ENCODE data around the gene ATF1. TPM values are rescaled to one million over a fixed set of nuclear protein-coding genes. Genes with fewer than 3 reads are reported as not detected.
"Not testable (repeated sequence)": the region's sequence is repeated elsewhere in the genome, so short reads cannot be mapped to it uniquely, and the experiment has no call there.

ATF1 gene
- total and polyA plus RNA-seq, 3 experiments from 2014 or later: 36.8 to 54.0 (median 50.8) TPM

GRCh38 chr12:50839042-50839441 is 75.1 kb downstream of the ATF1 start:
- no peaks in the 10 kb centered on the region for H3K27me3 ChIP-seq (ENCODE audit: insufficient read depth, low read length, poor library complexity, severe bottlenecking)
- no peaks in the 10 kb centered on the region for H3K36me3 ChIP-seq (ENCODE audit: insufficient read depth, low read length)
- H3K4me1 ChIP-seq (ENCODE audit: insufficient read depth, low read length): no peaks in the 10 kb centered on the region
- no peak overlapping the region for H3K4me3 ChIP-seq (ENCODE audit: low read length)
- DNase-seq: no peak
- Mint-ChIP-seq H3K36me3 (peaks cover 0 to 10% (median 2%) of the 10 kb centered on the region in 3 donors), H3K4me3 (no peak overlapping the region), H3K9me3 (peaks cover 3 to 13% (median 12%) of the 10 kb centered on the region in 5 donors), H3K4me1 (no peaks in the 10 kb centered on the region), H3K27me3 (peaks cover 14 to 36% of the 10 kb centered on the region in 2 donors), H3K27ac (no peak overlapping the region)
- H3K9me3 ChIP-seq (ENCODE audit: low read length): no peaks in the 10 kb centered on the region
- ChIA-PET POLR2A (no interaction called here), CTCF (no interaction called here)
- no peak overlapping the region for H3K27ac ChIP-seq (ENCODE audit: low read depth, low read length)

GRCh38 chr12:50840809-50841487 is 77.0 kb downstream of the ATF1 start:
- Mint-ChIP-seq H3K9me3 (peaks cover 0 to 8% (median 3%) of the 10 kb centered on the region in 5 donors), H3K4me3 (no peak overlapping the region), H3K27me3 (peaks cover 22 to 29% of the 10 kb centered on the region in 2 donors), H3K27ac (no peak overlapping the region), H3K36me3 (peaks cover 0 to 5% (median 2%) of the 10 kb centered on the region in 3 donors), H3K4me1 (no peaks in the 10 kb centered on the region)
- Histone ChIP-seq H3K9me3 (ENCODE audit: low read length) (no peaks in the 10 kb centered on the region), H3K27me3 (ENCODE audit: insufficient read depth, low read length, poor library complexity, severe bottlenecking) (no peaks in the 10 kb centered on the region), H3K4me3 (ENCODE audit: low read length) (no peak overlapping the region), H3K4me1 (ENCODE audit: insufficient read depth, low read length) (no peaks in the 10 kb centered on the region), H3K36me3 (ENCODE audit: insufficient read depth, low read length) (no peaks in the 10 kb centered on the region), H3K27ac (ENCODE audit: low read depth, low read length) (no peak overlapping the region)
- ChIA-PET POLR2A (no interaction called here), CTCF (no interaction called here)
- DNase-seq: no peak

GRCh38 chr12:50841716-50842531 is 78.0 kb downstream of the ATF1 start:
- POLR2A ChIA-PET: interaction anchor here (0.6 kb wide), 1 partner anchor 141 kb away, joined by 9 read pairs; no protein-coding TSS in a partner anchor
- Histone ChIP-seq H3K27ac (ENCODE audit: low read depth, low read length) (no peak overlapping the region), H3K9me3 (ENCODE audit: low read length) (no peaks in the 10 kb centered on the region), H3K4me1 (ENCODE audit: insufficient read depth, low read length) (no peaks in the 10 kb centered on the region), H3K4me3 (ENCODE audit: low read length) (no peak overlapping the region), H3K27me3 (ENCODE audit: insufficient read depth, low read length, poor library complexity, severe bottlenecking) (no peaks in the 10 kb centered on the region), H3K36me3 (ENCODE audit: insufficient read depth, low read length) (no peaks in the 10 kb centered on the region)
- Mint-ChIP-seq H3K4me1 (no peaks in the 10 kb centered on the region), H3K9me3 (peaks cover 0 to 8% (median 3%) of the 10 kb centered on the region in 5 donors), H3K36me3 (peaks cover 0 to 5% (median 2%) of the 10 kb centered on the region in 3 donors), H3K4me3 (no peak overlapping the region), H3K27me3 (peaks cover 21 to 22% of the 10 kb centered on the region in 2 donors), H3K27ac (no peak overlapping the region)
- no peak for DNase-seq
- CTCF ChIA-PET: no interaction called here

- H3K9me3 Mint-ChIP-seq: peaks cover 0 to 8% (median 3%) of the 10 kb centered on the region in 5 donors
- H3K4me3 ChIP-seq (ENCODE audit: low read length): no peak within 1 kb of the TSS
- ChIA-PET CTCF (no interaction called here), POLR2A (no interaction called here)
- no peak within 1 kb of the TSS for H3K4me3 Mint-ChIP-seq
- H3K36me3 Mint-ChIP-seq: peaks cover 0 to 5% (median 2%) of the 10 kb centered on the region in 3 donors
- DNase-seq: no peak
- no peak within 1 kb of the TSS for H3K27ac ChIP-seq (ENCODE audit: low read depth, low read length)
- no peaks in the 10 kb centered on the region for H3K4me1 Mint-ChIP-seq
- H3K27me3 Mint-ChIP-seq: peaks cover 15 to 17% of the 10 kb centered on the region in 2 donors
- H3K9me3 ChIP-seq (ENCODE audit: low read length): no peaks in the 10 kb centered on the region
- H3K36me3 ChIP-seq (ENCODE audit: insufficient read depth, low read length): no peaks in the 10 kb centered on the region
- no peak within 1 kb of the TSS for H3K27ac Mint-ChIP-seq
- H3K4me1 ChIP-seq (ENCODE audit: insufficient read depth, low read length): no peaks in the 10 kb centered on the region
- H3K27me3 ChIP-seq (ENCODE audit: insufficient read depth, low read length, poor library complexity, severe bottlenecking): no peaks in the 10 kb centered on the region
Measured at GRCh38 chr12:50842637-50843493, 79.0 kb downstream of the ATF1 start, which contains the start of gene TMPRSS12. TMPRSS12 (plus strand) TSS chr12:50842926; CDS start chr12:50842965, 39 bp downstream.

GRCh38 chr12:50845021-50845647 is 81.2 kb downstream of the ATF1 start:
- ChIA-PET CTCF (interaction anchor here (1.0 to 1.3 kb wide), 2 partner anchors 17 to 19 kb away, joined by 3 read pairs; no protein-coding TSS in a partner anchor), POLR2A (no interaction called here)
- Histone ChIP-seq H3K27me3 (ENCODE audit: insufficient read depth, low read length, poor library complexity, severe bottlenecking) (no peaks in the 10 kb centered on the region), H3K4me1 (ENCODE audit: insufficient read depth, low read length) (no peaks in the 10 kb centered on the region), H3K36me3 (ENCODE audit: insufficient read depth, low read length) (no peaks in the 10 kb centered on the region), H3K27ac (ENCODE audit: low read depth, low read length) (no peak overlapping the region), H3K9me3 (ENCODE audit: low read length) (no peaks in the 10 kb centered on the region), H3K4me3 (ENCODE audit: low read length) (no peak overlapping the region)
- no peak overlapping the region for H3K27ac Mint-ChIP-seq
- no peak overlapping the region for H3K4me3 Mint-ChIP-seq
- no peak for DNase-seq
- no peaks in the 10 kb centered on the region for H3K4me1 Mint-ChIP-seq
- H3K9me3 Mint-ChIP-seq: peaks cover 0 to 8% (median 5%) of the 10 kb centered on the region in 5 donors
- peaks cover 26 to 31% of the 10 kb centered on the region in 2 donors for H3K27me3 Mint-ChIP-seq
- peaks cover 0 to 8% (median 2%) of the 10 kb centered on the region in 3 donors for H3K36me3 Mint-ChIP-seq

GRCh38 chr12:50848963-50849362 is 85.1 kb downstream of the ATF1 start:
- no peaks in the 10 kb centered on the region for H3K4me1 Mint-ChIP-seq
- ChIA-PET POLR2A (no interaction called here), CTCF (no interaction called here)
- Histone ChIP-seq H3K27me3 (ENCODE audit: insufficient read depth, low read length, poor library complexity, severe bottlenecking) (no peaks in the 10 kb centered on the region), H3K4me1 (ENCODE audit: insufficient read depth, low read length) (no peaks in the 10 kb centered on the region), H3K36me3 (ENCODE audit: insufficient read depth, low read length) (no peaks in the 10 kb centered on the region), H3K9me3 (ENCODE audit: low read length) (no peaks in the 10 kb centered on the region), H3K27ac (ENCODE audit: low read depth, low read length) (no peak overlapping the region), H3K4me3 (ENCODE audit: low read length) (no peak overlapping the region)
- peaks cover 0 to 4% (median 2%) of the 10 kb centered on the region in 5 donors for H3K9me3 Mint-ChIP-seq
- H3K27ac Mint-ChIP-seq: no peak overlapping the region
- H3K4me3 Mint-ChIP-seq: no peak overlapping the region
- H3K27me3 Mint-ChIP-seq: peaks cover 32 to 42% of the 10 kb centered on the region in 2 donors
- peaks cover 0 to 7% (median 0%) of the 10 kb centered on the region in 3 donors for H3K36me3 Mint-ChIP-seq
- no peak for DNase-seq

DNA sequence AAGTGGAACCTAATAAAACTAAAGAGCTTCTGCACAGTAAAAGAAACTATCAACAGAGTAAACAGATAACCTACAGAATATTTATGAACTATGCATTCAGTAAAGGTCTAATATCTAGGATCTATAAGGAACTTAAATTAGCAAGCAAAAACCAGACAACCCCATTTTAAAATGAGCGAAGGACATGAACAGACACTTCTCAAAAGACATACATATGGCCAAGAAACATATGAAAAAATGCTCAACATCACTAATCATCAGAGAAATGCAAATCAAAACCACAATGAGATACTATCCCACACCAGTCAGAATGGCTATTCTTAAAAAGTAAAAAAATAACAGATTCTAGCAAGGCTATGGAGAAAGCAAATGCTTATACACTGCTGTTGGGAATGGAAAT is 91.3 kb downstream of the ATF1 start:
- DNase-seq; H3K4me1 ChIP-seq (ENCODE audit: insufficient read depth, low read length); H3K27ac ChIP-seq (ENCODE audit: low read depth, low read length); POLR2A ChIA-PET; CTCF ChIA-PET; H3K4me1 Mint-ChIP-seq; H3K4me3 Mint-ChIP-seq; H3K36me3 ChIP-seq (ENCODE audit: insufficient read depth, low read length); H3K27ac Mint-ChIP-seq; H3K36me3 Mint-ChIP-seq; H3K27me3 ChIP-seq (ENCODE audit: insufficient read depth, low read length, poor library complexity, severe bottlenecking); H3K4me3 ChIP-seq (ENCODE audit: low read length); H3K9me3 ChIP-seq (ENCODE audit: low read length): not testable (repeated sequence)
- Mint-ChIP-seq H3K9me3 (peaks cover 0 to 10% (median 6%) of the 10 kb centered on the region in 5 donors), H3K27me3 (peaks cover 13 to 26% of the 10 kb centered on the region in 2 donors)

All from CD8-positive, alpha-beta memory T cell (primary cell).